Measurements from ENCODE around the gene DGKE. TPM values are rescaled to one million over a fixed set of nuclear protein-coding genes. Genes with fewer than 3 reads are reported as not detected.

Gene DGKE
- total and polyA plus RNA-seq, 2 of the 8 experiments (the other 6 are each of a cell fraction or from before 2014, with no cell fraction given) = 1.7 to 7.4 TPM

- TF ChIP-seq EGR1 (IDR thresholded peaks at IDR 0.05; ENCODE audit: borderline replicate concordance, low read depth, low read length) (no peak), SP1 (IDR thresholded peaks at IDR 0.05; ENCODE audit: low read depth, low read length) (no peak)
Measured at GRCh38 chr17:56831369-56832095, 2.4 kb upstream of the DGKE start (continued).
